Measurements from ENCODE around the gene C2orf49. TPM values are rescaled to one million over a fixed set of nuclear protein-coding genes. Genes with fewer than 3 reads are reported as not detected.
A peak's percentile ranks its signal among the peaks of the same experiment; 100 is the strongest.

Gene C2orf49
- total and polyA plus RNA-seq, 2 donors (not counting 3 experiments of a cell fraction or from before 2014, with no cell fraction given), result 4.6 to 15.0 TPM

DNA sequence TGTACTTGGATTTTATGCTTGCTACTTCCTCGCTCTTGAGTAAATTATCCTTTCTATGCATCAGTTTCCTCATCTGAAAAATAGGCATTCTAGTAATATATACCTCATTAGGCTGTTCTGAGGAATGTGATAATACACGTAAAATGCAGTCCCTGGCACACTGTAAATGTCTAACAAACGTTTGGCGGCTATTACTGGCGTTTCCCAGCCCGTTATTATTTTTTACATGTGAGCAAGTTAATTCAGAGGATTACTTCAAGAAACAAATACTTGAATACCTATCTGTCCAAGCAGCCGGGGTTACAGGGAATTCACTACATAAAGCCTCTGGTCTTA is 586 bp upstream of the C2orf49 start:
- Histone ChIP-seq H3K27me3 (ENCODE audit: control insufficient read depth in 2 of 2, insufficient read depth in 2 of 2, low read length in 2 of 2) (no peaks in the 10 kb centered on the region), H3K9me3 (replicated peaks; ENCODE audit: control insufficient read depth, insufficient read depth, low read length) (no peaks in the 10 kb centered on the region), H4K20me1 (replicated peaks; ENCODE audit: control insufficient read depth, extremely low read depth, insufficient read depth, low read length) (no peaks in the 10 kb centered on the region), H3K36me3 (ENCODE audit: control insufficient read depth in 2 of 2, extremely low read depth in 1 of 2, insufficient read depth in 2 of 2, low read length in 2 of 2) (peaks cover 2 to 5% of the 10 kb centered on the region in 2 experiments), H3K27ac (ENCODE audit: insufficient read depth, low read depth, low read length) (peak overlapping the region; percentile 95), H2AFZ (ENCODE audit: low read depth, low read length) (peak overlapping the region; percentile 95), H3K9ac (replicated peaks; ENCODE audit: extremely low read depth, insufficient read depth, low read length) (peak overlapping the region; percentile 100), H3K9me1 (replicated peaks; ENCODE audit: control insufficient read depth, extremely low read depth, insufficient read depth, low read length) (no peaks in the 10 kb centered on the region), H3K79me2 (ENCODE audit: control insufficient read depth, insufficient read depth, low read length) (peaks cover 31% of the 10 kb centered on the region), H3K4me2 (ENCODE audit: insufficient read depth, low read length) (peak overlapping the region; percentile 99), H3K4me1 (ENCODE audit: control insufficient read depth, extremely low read depth, insufficient read depth, low read length) (peaks cover 22% of the 10 kb centered on the region), H3K4me3 (replicated peaks in 1 of 3; ENCODE audit: insufficient read depth in 1 of 3, low read depth in 1 of 3, low read length in 3 of 3) (peak overlapping the region; percentile 50 to 98 (median 82))
- intact Hi-C loops (cut with micrococcal nuclease) (loop anchor here (1.0 to 2.0 kb wide), 3 partner anchors 8 to 62 kb away; partner anchors contain the start of gene FHL2), dilution Hi-C loops (cut with MboI; ENCODE audit: extremely low pct_ligation_motif_present, low sequenced_read_pairs) (no loop called here)
- CTCF ChIA-PET, result interaction anchor here (1.7 to 1.8 kb wide), 2 partner anchors 8 to 184 kb away, joined by 4 read pairs; no protein-coding TSS in a partner anchor
- FAIRE-seq (no peak), DNase-seq (ENCODE audit: low read depth, low spot score) (no peak)
- POLR2A ChIA-PET, result no interaction called here
- TSS peak; percentile 88 for BruUV-seq (replicated peaks)
- no peak for TF ChIP-seq MYC (IDR thresholded peaks at IDR 0.05; ENCODE audit: low read depth, low read length)
- no peak for TF ChIP-seq POLR2A (IDR thresholded peaks at IDR 0.05; ENCODE audit: low read depth, low read length)
- TF ChIP-seq POLR2AphosphoS5 (IDR thresholded peaks at IDR 0.05; ENCODE audit: insufficient read depth, low read depth, low read length), result no peak
- TF ChIP-seq, protein P1, sequence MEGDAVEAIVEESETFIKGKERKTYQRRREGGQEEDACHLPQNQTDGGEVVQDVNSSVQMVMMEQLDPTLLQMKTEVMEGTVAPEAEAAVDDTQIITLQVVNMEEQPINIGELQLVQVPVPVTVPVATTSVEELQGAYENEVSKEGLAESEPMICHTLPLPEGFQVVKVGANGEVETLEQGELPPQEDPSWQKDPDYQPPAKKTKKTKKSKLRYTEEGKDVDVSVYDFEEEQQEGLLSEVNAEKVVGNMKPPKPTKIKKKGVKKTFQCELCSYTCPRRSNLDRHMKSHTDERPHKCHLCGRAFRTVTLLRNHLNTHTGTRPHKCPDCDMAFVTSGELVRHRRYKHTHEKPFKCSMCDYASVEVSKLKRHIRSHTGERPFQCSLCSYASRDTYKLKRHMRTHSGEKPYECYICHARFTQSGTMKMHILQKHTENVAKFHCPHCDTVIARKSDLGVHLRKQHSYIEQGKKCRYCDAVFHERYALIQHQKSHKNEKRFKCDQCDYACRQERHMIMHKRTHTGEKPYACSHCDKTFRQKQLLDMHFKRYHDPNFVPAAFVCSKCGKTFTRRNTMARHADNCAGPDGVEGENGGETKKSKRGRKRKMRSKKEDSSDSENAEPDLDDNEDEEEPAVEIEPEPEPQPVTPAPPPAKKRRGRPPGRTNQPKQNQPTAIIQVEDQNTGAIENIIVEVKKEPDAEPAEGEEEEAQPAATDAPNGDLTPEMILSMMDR (IDR thresholded peaks at IDR 0.05; ENCODE audit: extremely low read depth in 1 of 2, insufficient read depth in 1 of 2, low read depth in 1 of 2, low read length in 2 of 2), result no peak
- TF ChIP-seq GATA2 (IDR thresholded peaks at IDR 0.05; ENCODE audit: insufficient read depth, insufficient read length, low read depth, low read length), result no peak
- TF ChIP-seq, protein P2, sequence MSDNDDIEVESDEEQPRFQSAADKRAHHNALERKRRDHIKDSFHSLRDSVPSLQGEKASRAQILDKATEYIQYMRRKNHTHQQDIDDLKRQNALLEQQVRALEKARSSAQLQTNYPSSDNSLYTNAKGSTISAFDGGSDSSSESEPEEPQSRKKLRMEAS (IDR thresholded peaks at IDR 0.05; ENCODE audit: insufficient read depth, insufficient read length), result no peak
- no peak for TF ChIP-seq JUN (IDR thresholded peaks at IDR 0.05; ENCODE audit: borderline replicate concordance, insufficient read depth, insufficient read length, low read depth)
- TF ChIP-seq EZH2 (IDR thresholded peaks at IDR 0.05; ENCODE audit: borderline replicate concordance, low read depth, low read length, severe bottlenecking), result no peak

All from endothelial cell of umbilical vein (primary cell).